H9 (cell line): Measurements from ENCODE around the gene CNGA2. TPM values are rescaled to one million over a fixed set of nuclear protein-coding genes. Genes with fewer than 3 reads are reported as not detected.

ENCODE experiments used
- DNase-seq: peaks from one replicate; pipeline ENCODE4 v3.0.0-alpha.2; 2017
- H2AFZ ChIP-seq: one replicate; pipeline ENCODE4 v1.6.1; 2013; ENCODE audit warnings: mild to moderate bottlenecking, low read length, control low read depth, moderate library complexity
- H2AK5ac ChIP-seq: 2 replicates; pipeline ENCODE4 v1.6.1; 2013; ENCODE audit warnings: low read length, control low read depth, mixed read lengths; ENCODE audit not compliant: insufficient read length
- H2BK120ac ChIP-seq: one replicate; pipeline ENCODE4 v1.6.1; 2013; ENCODE audit warnings: low read depth, mild to moderate bottlenecking, low read length, control low read depth, inconsistent platforms; ENCODE audit not compliant: poor library complexity, severe bottlenecking
- H2BK12ac ChIP-seq: 2 replicates; pipeline ENCODE4 v1.6.1; 2013; ENCODE audit warnings: low read length, control low read depth, mixed read lengths, low read depth; ENCODE audit not compliant: insufficient read length
- H2BK15ac ChIP-seq: 2 replicates; pipeline ENCODE4 v1.6.1; 2013; ENCODE audit warnings: low read depth, low read length, control low read depth
- H2BK20ac ChIP-seq: one replicate; pipeline ENCODE4 v1.6.1; 2013; ENCODE audit warnings: low read depth, mild to moderate bottlenecking, low read length, control low read depth, inconsistent platforms; ENCODE audit not compliant: poor library complexity, severe bottlenecking
- H2BK5ac ChIP-seq: 2 replicates; pipeline ENCODE4 v1.6.1; 2013; ENCODE audit warnings: low read length, control low read depth, mixed read lengths; ENCODE audit not compliant: insufficient read length
- H3K14ac ChIP-seq: 2 replicates; pipeline ENCODE4 v1.6.1; 2013; ENCODE audit warnings: low read length, control low read depth; ENCODE audit not compliant: insufficient read depth
- H3K18ac ChIP-seq: 2 replicates; pipeline ENCODE4 v1.6.1; 2013; ENCODE audit warnings: low read depth, mild to moderate bottlenecking, mixed read lengths, low read length, control low read depth; ENCODE audit not compliant: insufficient read length
- H3K23ac ChIP-seq: 2 replicates; pipeline ENCODE4 v1.6.1; 2013; ENCODE audit warnings: low read length, control low read depth, mixed read lengths, low read depth; ENCODE audit not compliant: insufficient read length
- H3K23me2 ChIP-seq: 2 replicates; pipeline ENCODE4 v1.6.1; 2013; ENCODE audit warnings: low read depth, mild to moderate bottlenecking, mixed read lengths, low read length, control low read depth; ENCODE audit not compliant: insufficient read length, poor library complexity, severe bottlenecking
- H3K27ac ChIP-seq: 2 replicates; pipeline ENCODE4 v1.5.1; 2013; ENCODE audit warnings: low read length, control low read depth, mixed read lengths, low read depth; ENCODE audit not compliant: insufficient read length
- H3K27me3 ChIP-seq: 2 replicates; pipeline ENCODE4 v1.6.1; 2013; ENCODE audit warnings: low read length, control low read depth, inconsistent platforms; ENCODE audit not compliant: insufficient read depth
- H3K4ac ChIP-seq: 2 replicates; pipeline ENCODE4 v1.6.1; 2013; ENCODE audit warnings: low read depth, mild to moderate bottlenecking, control low read depth, inconsistent platforms, low read length, moderate library complexity
- H3K4me1 ChIP-seq: 2 replicates; pipeline ENCODE4 v1.6.1; 2013; ENCODE audit warnings: low read length, control low read depth, inconsistent platforms; ENCODE audit not compliant: insufficient read depth
- H3K4me2 ChIP-seq: 2 replicates; pipeline ENCODE4 v1.6.1; 2013; ENCODE audit warnings: low read length, control low read depth, mixed read lengths; ENCODE audit not compliant: insufficient read length, insufficient read depth
- H3K56ac ChIP-seq: 2 replicates; pipeline ENCODE4 v1.6.1; 2013; ENCODE audit warnings: low read depth, mild to moderate bottlenecking, mixed read lengths, low read length, control low read depth; ENCODE audit not compliant: insufficient read length
- H3K79me1 ChIP-seq: 2 replicates; pipeline ENCODE4 v1.6.1; 2013; ENCODE audit warnings: low read depth, mild to moderate bottlenecking, moderate library complexity, low read length, control low read depth, inconsistent platforms; ENCODE audit not compliant: insufficient read depth, poor library complexity, severe bottlenecking
- H3K79me2 ChIP-seq: 2 replicates; pipeline ENCODE4 v1.6.1; 2013; ENCODE audit warnings: low read length, control low read depth, inconsistent platforms; ENCODE audit not compliant: insufficient read depth
- H3K9ac ChIP-seq: 2 replicates; pipeline ENCODE4 v1.6.1; 2013; ENCODE audit warnings: low read length, control low read depth, mixed read lengths; ENCODE audit not compliant: insufficient read length; ENCODE audit errors: extremely low read depth
- H3K9me3 ChIP-seq: one replicate; pipeline ENCODE4 v1.6.1; 2013; ENCODE audit warnings: low read depth, low read length, inconsistent platforms; ENCODE audit not compliant: control insufficient read depth
- H3T11ph ChIP-seq: one replicate; pipeline ENCODE4 v1.6.1; 2013; ENCODE audit warnings: mild to moderate bottlenecking, low read length, control low read depth, inconsistent platforms
- H4K20me1 ChIP-seq: one replicate; pipeline ENCODE4 v1.6.1; 2013; ENCODE audit not compliant: control insufficient read depth, insufficient read length, insufficient read depth
- H4K5ac ChIP-seq: 2 replicates; pipeline ENCODE4 v1.6.1; 2013; ENCODE audit warnings: low read depth, mild to moderate bottlenecking, mixed read lengths, low read length, control low read depth; ENCODE audit not compliant: insufficient read length
- H4K8ac ChIP-seq: replicated peaks from 2 replicates; pipeline ENCODE4 v1.6.1; 2013; ENCODE audit warnings: low read length, control low read depth, mixed read lengths, low read depth; ENCODE audit not compliant: insufficient read length
- H4K91ac ChIP-seq: 2 replicates; pipeline ENCODE4 v1.6.1; 2013; ENCODE audit warnings: low read depth, mild to moderate bottlenecking, moderate library complexity, mixed read lengths, low read length, control low read depth; ENCODE audit not compliant: insufficient read length
- H3K27ac Mint-ChIP-seq, 3 experiments: 2 replicates in 2 of 3; 3 replicates in 1 of 3; pipeline ENCODE4 v1.8.0; 2020 to 2021; ENCODE audit warnings: mixed read lengths in 3 of 3, mild to moderate bottlenecking in 1 of 3, moderate library complexity in 1 of 3
- H3K27me3 Mint-ChIP-seq: 2 replicates; pipeline ENCODE4 v1.8.0; 2021; ENCODE audit warnings: low read depth, mild to moderate bottlenecking, moderate library complexity, mixed read lengths
- H3K36me3 Mint-ChIP-seq, 3 experiments: 2 replicates in 2 of 3; 3 replicates in 1 of 3; pipeline ENCODE4 v1.8.0; 2020 to 2021; ENCODE audit warnings: low read depth in 3 of 3, mixed read lengths in 3 of 3; ENCODE audit not compliant: insufficient read depth in 1 of 3
- H3K4me1 Mint-ChIP-seq, 2 experiments: 2 replicates each; pipeline ENCODE4 v1.8.0; 2020; ENCODE audit warnings: mixed read lengths in 2 of 2
- H3K4me3 Mint-ChIP-seq, 2 experiments: 2 replicates in 1 of 2; 3 replicates in 1 of 2; pipeline ENCODE4 v1.8.0; 2020 to 2021; ENCODE audit warnings: mild to moderate bottlenecking in 2 of 2, mixed read lengths in 2 of 2, moderate library complexity in 1 of 2
- H3K9me3 Mint-ChIP-seq, 2 experiments: 2 replicates in 1 of 2; 3 replicates in 1 of 2; pipeline ENCODE4 v1.8.0; 2020; ENCODE audit warnings: mild to moderate bottlenecking in 2 of 2, mixed read lengths in 2 of 2, moderate library complexity in 1 of 2
- WGBS: extraction: QIAGEN DNeasy Blood & Tissue Kit; methylation state at CpG from one replicate; pipeline ENCODE4 v1.1.7; 2013; ENCODE audit warnings: missing lambda C conversion rate, low lambda C conversion rate, mixed read lengths; ENCODE audit not compliant: insufficient read length; ENCODE audit errors: extremely low coverage; 5-methylcytosine and 5-hydroxymethylcytosine counted together
- total RNA-seq: library from RNA; stranded (reverse); gene quantifications from 2 replicates; pipeline ENCODE4 v1.2.1, GENCODE V29; 2021
- TF ChIP-seq, protein P1 (sequence below): fragments of 200-600 bp; sonication (generic); conservative IDR thresholded peaks from 3 replicates; pipeline ENCODE4 v1.8.0; 2021; ENCODE audit warnings: antibody characterized with exemption, mild to moderate bottlenecking

The CNGA2 gene
- total RNA-seq, 1 experiment from 2014 or later = not detected

DNA sequence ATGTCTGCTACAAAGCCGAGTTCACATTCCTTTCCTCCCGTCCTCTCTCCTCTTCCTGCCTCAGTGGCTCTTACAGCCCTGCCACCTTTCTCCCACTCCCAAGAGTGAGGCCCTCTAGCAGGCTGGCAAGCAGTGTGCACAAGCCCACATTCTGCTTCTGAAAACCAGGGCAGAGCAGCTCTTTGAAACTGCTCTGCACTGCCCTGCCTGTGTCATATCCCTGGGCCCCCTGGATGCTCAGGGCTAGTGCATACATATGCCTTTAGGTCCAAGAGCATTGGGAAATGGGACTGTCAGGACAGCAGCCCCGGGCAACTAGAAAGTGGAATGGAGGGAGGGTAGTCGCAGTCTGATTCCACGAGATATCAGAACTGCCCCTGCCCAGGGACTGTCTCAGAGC, 42.4 kb downstream of the CNGA2 start:
- Histone ChIP-seq H4K5ac (no peak overlapping the region), H3K9ac (no peak overlapping the region), H2AK5ac (no peak overlapping the region), H4K8ac (no peak overlapping the region), H2BK5ac (no peak overlapping the region), H3K9me3 (peaks cover 56% of the 10 kb centered on the region), H3K27me3 (no peaks in the 10 kb centered on the region), H3K79me1 (no peaks in the 10 kb centered on the region), H4K20me1 (no peaks in the 10 kb centered on the region), H3K4me1 (peaks cover 3% of the 10 kb centered on the region; the same call in 1 of the 2 replicates), H2BK15ac (no peak overlapping the region), H3K23me2 (no peaks in the 10 kb centered on the region), H3K14ac (no peak overlapping the region), H2BK12ac (no peak overlapping the region), H4K91ac (no peak overlapping the region), H3K56ac (no peak overlapping the region), H3K79me2 (no peaks in the 10 kb centered on the region), H3K27ac (no peak overlapping the region), H3K23ac (no peak overlapping the region), H3K18ac (no peak overlapping the region), H2BK120ac (no peak overlapping the region), H3K4ac (no peak overlapping the region), H3T11ph (no peak overlapping the region), H3K4me2 (no peak overlapping the region), H2AFZ (no peak overlapping the region), H2BK20ac (no peak overlapping the region)
- Mint-ChIP-seq H3K27me3 (peaks cover 5% of the 10 kb centered on the region), H3K4me3 (no peak overlapping the region), H3K9me3 (peaks cover 71 to 77% of the 10 kb centered on the region in 2 experiments), H3K27ac (no peak overlapping the region), H3K4me1 (peaks cover 9 to 10% of the 10 kb centered on the region in 2 experiments), H3K36me3 (peaks cover 4 to 9% (median 5%) of the 10 kb centered on the region in 3 experiments; a peak in 4 of 7 replicates)
- TF ChIP-seq, protein P1, sequence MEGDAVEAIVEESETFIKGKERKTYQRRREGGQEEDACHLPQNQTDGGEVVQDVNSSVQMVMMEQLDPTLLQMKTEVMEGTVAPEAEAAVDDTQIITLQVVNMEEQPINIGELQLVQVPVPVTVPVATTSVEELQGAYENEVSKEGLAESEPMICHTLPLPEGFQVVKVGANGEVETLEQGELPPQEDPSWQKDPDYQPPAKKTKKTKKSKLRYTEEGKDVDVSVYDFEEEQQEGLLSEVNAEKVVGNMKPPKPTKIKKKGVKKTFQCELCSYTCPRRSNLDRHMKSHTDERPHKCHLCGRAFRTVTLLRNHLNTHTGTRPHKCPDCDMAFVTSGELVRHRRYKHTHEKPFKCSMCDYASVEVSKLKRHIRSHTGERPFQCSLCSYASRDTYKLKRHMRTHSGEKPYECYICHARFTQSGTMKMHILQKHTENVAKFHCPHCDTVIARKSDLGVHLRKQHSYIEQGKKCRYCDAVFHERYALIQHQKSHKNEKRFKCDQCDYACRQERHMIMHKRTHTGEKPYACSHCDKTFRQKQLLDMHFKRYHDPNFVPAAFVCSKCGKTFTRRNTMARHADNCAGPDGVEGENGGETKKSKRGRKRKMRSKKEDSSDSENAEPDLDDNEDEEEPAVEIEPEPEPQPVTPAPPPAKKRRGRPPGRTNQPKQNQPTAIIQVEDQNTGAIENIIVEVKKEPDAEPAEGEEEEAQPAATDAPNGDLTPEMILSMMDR = no peak
- no peak for DNase-seq
- WGBS = no CpG with 5 or more reads among the region's 5 CpGs
